HepG2 (cell line): ENCODE results near the gene RPL38. TPM values are rescaled to one million over a fixed set of nuclear protein-coding genes. Genes with fewer than 3 reads are reported as not detected.

Experiments
- ARHGAP35 ChIP-seq: sonication (generic); formaldehyde crosslinking; IDR thresholded peaks from 2 replicates; pipeline ENCODE4 v1.9.0; 2022; ENCODE audit warnings: mild to moderate bottlenecking, inconsistent platforms, moderate library complexity, missing genetic modification reagents, borderline replicate concordance
- BORCS8-MEF2B ChIP-seq: sonication (generic); formaldehyde crosslinking; IDR thresholded peaks from 2 replicates; pipeline ENCODE4 v1.8.0; 2022; ENCODE audit warnings: mild to moderate bottlenecking, missing genetic modification reagents
- ETV5 ChIP-seq: IDR thresholded peaks from 2 replicates; pipeline ENCODE4 v1.6.1; 2018; ENCODE audit warnings: missing biosample characterization, missing genetic modification reagents, inconsistent platforms, borderline replicate concordance
- EZH2 ChIP-seq: conservative IDR thresholded peaks from 2 replicates; pipeline ENCODE4 v1.6.1; 2012; ENCODE audit warnings: mild to moderate bottlenecking, low read depth, low read length, moderate library complexity
- FOXA1 ChIP-seq, 2 experiments: fragments of 450-650 bp in 1 of 2; sonication (generic) in 1 of 2; formaldehyde crosslinking in 1 of 2; IDR thresholded peaks; 2 replicates each; pipeline versions ENCODE4 v1.4.0 to v1.6.1; 2016 to 2020; ENCODE audit warnings: missing genetic modification reagents in 1 of 2
- HHEX ChIP-seq: IDR thresholded peaks from 2 replicates; pipeline ENCODE4 v1.6.1; 2016; ENCODE audit warnings: control low read depth
- PCBP2 ChIP-seq: fragments of 200-400 bp; formaldehyde crosslinking; optimal IDR thresholded peaks from 2 replicates; pipeline ENCODE3; 2018; ENCODE audit warnings: low read length, low read depth; ENCODE audit not compliant: poor library complexity, severe bottlenecking
- SOX6 ChIP-seq, 2 experiments: fragments of 450-650 bp in 1 of 2; sonication (generic) in 1 of 2; formaldehyde crosslinking in 1 of 2; IDR thresholded peaks; 2 replicates each; pipeline versions ENCODE4 v1.4.0 to v1.6.1; 2017 to 2020; ENCODE audit warnings: antibody characterized with exemption in 1 of 2, mild to moderate bottlenecking in 1 of 2, missing genetic modification reagents in 1 of 2
- SUZ12 ChIP-seq: fragments of 150-350 bp; IDR thresholded peaks from 2 replicates; pipeline ENCODE4 v1.6.1; 2014; ENCODE audit warnings: low read depth, low read length
- ZFP82 ChIP-seq: sonication (generic); formaldehyde crosslinking; IDR thresholded peaks from 2 replicates; pipeline ENCODE4 v1.5.1; 2020; ENCODE audit warnings: mild to moderate bottlenecking, missing genetic modification reagents, borderline replicate concordance
- ZFP90 ChIP-seq: sonication (generic); formaldehyde crosslinking; IDR thresholded peaks from 2 replicates; pipeline ENCODE4 v1.8.0; 2022; ENCODE audit warnings: missing genetic modification reagents, mild to moderate bottlenecking, inconsistent platforms, borderline replicate concordance
- ZNF776 ChIP-seq: sonication (generic); formaldehyde crosslinking; IDR thresholded peaks from 2 replicates; pipeline ENCODE4 v1.4.0; 2020; ENCODE audit warnings: mild to moderate bottlenecking, missing genetic modification reagents
- ZNF792 ChIP-seq: IDR thresholded peaks from 2 replicates; pipeline ENCODE4 v1.6.1; 2016
- polyA plus RNA-seq, 8 experiments: library from polyadenylated mRNA; depleted of rRNA in 3 of 8; stranded (reverse) in 7 of 8; unstranded in 1 of 8; fragments of >200 nt; fragmentation: Illumina TruSeq in 4 of 8; extraction: Trizol in 4 of 8; gene quantifications; 2 replicates each; pipeline versions ENCODE4 v1.2.1 to v1.2.3, GENCODE V29; 2011 to 2016; ENCODE audit warnings: low read depth in 4 of 8, missing spikeins in 1 of 8, mixed read lengths in 1 of 8; ENCODE audit not compliant: insufficient read depth in 1 of 8
- total RNA-seq, 5 experiments: library from RNA; depleted of rRNA; stranded (reverse); fragments of >200 nt; fragmentation: Illumina TruSeq; extraction: Trizol; gene quantifications; 2 replicates each; pipeline ENCODE4 v1.2.3, GENCODE V29; 2016; ENCODE audit warnings: low read depth in 1 of 5
- TF ChIP-seq, protein P1 (sequence below): sonication (generic); formaldehyde crosslinking; IDR thresholded peaks from 2 replicates; pipeline ENCODE4 v1.4.0; 2020; ENCODE audit warnings: mild to moderate bottlenecking, missing genetic modification reagents
- TF ChIP-seq, protein P2 (sequence below): sonication (generic); formaldehyde crosslinking; IDR thresholded peaks from 2 replicates; pipeline ENCODE4 v1.4.0; 2020; ENCODE audit warnings: missing genetic modification reagents

The RPL38 gene
- total and polyA plus RNA-seq, 2 of the 13 experiments (the other 11 are each of a cell fraction or from before 2014, with no cell fraction given): 2,370 to 2,372 TPM

DNA sequence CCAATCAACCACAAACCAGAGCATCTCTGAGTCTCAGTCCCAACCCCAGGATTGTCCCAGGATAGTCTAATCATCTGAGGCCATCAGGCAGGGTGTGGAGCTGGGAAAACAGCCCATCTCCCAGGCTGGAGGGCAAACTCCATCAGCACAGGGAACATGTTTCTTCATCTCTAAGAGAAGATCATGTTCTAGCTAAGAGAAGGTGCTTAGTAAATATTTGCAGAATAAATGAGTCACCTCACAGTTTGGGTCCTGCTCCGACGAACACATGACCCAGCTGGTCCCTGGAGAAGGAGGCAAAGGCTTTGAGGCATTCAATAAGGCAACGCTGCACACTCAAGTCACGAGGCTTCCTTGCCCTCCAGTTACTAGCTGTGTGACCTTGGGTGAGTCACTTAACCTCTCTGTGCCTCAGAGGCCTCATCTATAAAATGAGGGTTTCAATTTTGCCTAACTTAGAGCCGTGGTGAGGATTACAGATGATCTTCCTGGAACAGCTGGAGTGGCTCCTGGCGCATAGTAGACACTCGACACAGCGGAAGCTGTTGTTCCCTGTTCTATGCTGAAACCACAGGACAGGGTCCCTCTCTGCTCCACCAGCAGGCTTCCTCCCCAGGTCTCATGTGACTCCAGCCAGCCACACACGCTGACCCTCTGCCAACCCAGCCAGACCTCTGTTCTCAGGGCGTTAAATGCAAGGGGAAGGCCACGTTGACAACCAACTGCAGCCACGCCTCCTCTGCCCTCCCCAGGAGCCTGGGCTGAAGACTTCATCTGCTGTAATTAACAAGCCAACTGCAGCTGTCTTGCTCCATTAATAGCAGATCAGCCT is 10.3 kb upstream of the RPL38 start (continued):
- no peak for TF ChIP-seq ZFP90
- no peak for TF ChIP-seq FOXA1 (IDR thresholded peaks at IDR 0.05)
- peak; percentile 44; the same call in 1 of the 2 replicates for TF ChIP-seq FOXA1 (CRISPR knock-in tag; IDR thresholded peaks at IDR 0.05)
- no peak for TF ChIP-seq HHEX (CRISPR knock-in tag)
- no peak; the same call in 1 of the 2 replicates for TF ChIP-seq ETV5 (CRISPR knock-in tag)
- TF ChIP-seq, protein P1, sequence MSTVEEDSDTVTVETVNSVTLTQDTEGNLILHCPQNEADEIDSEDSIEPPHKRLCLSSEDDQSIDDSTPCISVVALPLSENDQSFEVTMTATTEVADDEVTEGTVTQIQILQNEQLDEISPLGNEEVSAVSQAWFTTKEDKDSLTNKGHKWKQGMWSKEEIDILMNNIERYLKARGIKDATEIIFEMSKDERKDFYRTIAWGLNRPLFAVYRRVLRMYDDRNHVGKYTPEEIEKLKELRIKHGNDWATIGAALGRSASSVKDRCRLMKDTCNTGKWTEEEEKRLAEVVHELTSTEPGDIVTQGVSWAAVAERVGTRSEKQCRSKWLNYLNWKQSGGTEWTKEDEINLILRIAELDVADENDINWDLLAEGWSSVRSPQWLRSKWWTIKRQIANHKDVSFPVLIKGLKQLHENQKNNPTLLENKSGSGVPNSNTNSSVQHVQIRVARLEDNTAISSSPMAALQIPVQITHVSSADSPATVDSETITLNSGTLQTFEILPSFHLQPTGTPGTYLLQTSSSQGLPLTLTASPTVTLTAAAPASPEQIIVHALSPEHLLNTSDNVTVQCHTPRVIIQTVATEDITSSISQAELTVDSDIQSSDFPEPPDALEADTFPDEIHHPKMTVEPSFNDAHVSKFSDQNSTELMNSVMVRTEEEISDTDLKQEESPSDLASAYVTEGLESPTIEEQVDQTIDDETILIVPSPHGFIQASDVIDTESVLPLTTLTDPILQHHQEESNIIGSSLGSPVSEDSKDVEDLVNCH (CRISPR knock-in tag): no peak
- TF ChIP-seq PCBP2: no peak
- no peak for TF ChIP-seq ZNF776 (CRISPR knock-in tag)
- peak; percentile 70; the same call in 1 of the 2 replicates for TF ChIP-seq ZNF792 (CRISPR knock-in tag)
- no peak for TF ChIP-seq BORCS8-MEF2B
- TF ChIP-seq SUZ12: no peak
- no peak for TF ChIP-seq ARHGAP35 (CRISPR knock-in tag)
- no peak for TF ChIP-seq ZFP82 (CRISPR knock-in tag)
- TF ChIP-seq EZH2: no peak
- TF ChIP-seq SOX6 (IDR thresholded peaks at IDR 0.05): no peak
- TF ChIP-seq SOX6 (CRISPR knock-in tag; IDR thresholded peaks at IDR 0.05): peak; percentile 37; the same call in 1 of the 2 replicates
- TF ChIP-seq, protein P2, sequence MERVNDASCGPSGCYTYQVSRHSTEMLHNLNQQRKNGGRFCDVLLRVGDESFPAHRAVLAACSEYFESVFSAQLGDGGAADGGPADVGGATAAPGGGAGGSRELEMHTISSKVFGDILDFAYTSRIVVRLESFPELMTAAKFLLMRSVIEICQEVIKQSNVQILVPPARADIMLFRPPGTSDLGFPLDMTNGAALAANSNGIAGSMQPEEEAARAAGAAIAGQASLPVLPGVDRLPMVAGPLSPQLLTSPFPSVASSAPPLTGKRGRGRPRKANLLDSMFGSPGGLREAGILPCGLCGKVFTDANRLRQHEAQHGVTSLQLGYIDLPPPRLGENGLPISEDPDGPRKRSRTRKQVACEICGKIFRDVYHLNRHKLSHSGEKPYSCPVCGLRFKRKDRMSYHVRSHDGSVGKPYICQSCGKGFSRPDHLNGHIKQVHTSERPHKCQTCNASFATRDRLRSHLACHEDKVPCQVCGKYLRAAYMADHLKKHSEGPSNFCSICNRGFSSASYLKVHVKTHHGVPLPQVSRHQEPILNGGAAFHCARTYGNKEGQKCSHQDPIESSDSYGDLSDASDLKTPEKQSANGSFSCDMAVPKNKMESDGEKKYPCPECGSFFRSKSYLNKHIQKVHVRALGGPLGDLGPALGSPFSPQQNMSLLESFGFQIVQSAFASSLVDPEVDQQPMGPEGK (CRISPR knock-in tag): no peak
